Fibroblast of lung (primary cell): ENCODE results near the gene DIO1. TPM values are rescaled to one million over a fixed set of nuclear protein-coding genes. Genes with fewer than 3 reads are reported as not detected.

ENCODE experiments used
- DNase-seq, 2 donors: peaks; one replicate each; pipeline versions ENCODE4 v3.0.0 to v3.0.0-alpha.2; 2010; ENCODE audit warnings: low read depth in 2 of 2
- H2AFZ ChIP-seq: 2 replicates; pipeline ENCODE4 v1.5.1; 2012; ENCODE audit warnings: low read length, control low read depth, inconsistent platforms
- H3K27ac ChIP-seq: 2 replicates; pipeline ENCODE4 v1.5.1; 2011; ENCODE audit warnings: low read length, control low read depth; ENCODE audit not compliant: insufficient read depth
- H3K27me3 ChIP-seq: 2 replicates; pipeline ENCODE4 v1.5.1; 2011; ENCODE audit warnings: mild to moderate bottlenecking, low read length; ENCODE audit not compliant: control insufficient read depth, insufficient read depth
- H3K36me3 ChIP-seq: 2 replicates; pipeline ENCODE4 v1.5.1; 2011; ENCODE audit warnings: low read length; ENCODE audit not compliant: control insufficient read depth, insufficient read depth
- H3K4me1 ChIP-seq: 2 replicates; pipeline ENCODE4 v1.5.1; 2011; ENCODE audit warnings: low read length; ENCODE audit not compliant: control insufficient read depth, insufficient read depth; ENCODE audit errors: extremely low read depth
- H3K4me2 ChIP-seq: 2 replicates; pipeline ENCODE4 v1.5.1; 2011; ENCODE audit warnings: low read length, control low read depth; ENCODE audit not compliant: insufficient read depth; ENCODE audit errors: extremely low read depth
- H3K4me3 ChIP-seq, 4 experiments: fragments of 200-600 bp in 1 of 4; sonication (generic) in 1 of 4; replicated peaks in 1 of 4; 2 replicates each; pipeline ENCODE4 v1.5.1; 2011 to 2016; ENCODE audit warnings: low read length in 4 of 4, low read depth in 3 of 4, mild to moderate bottlenecking in 3 of 4, control low read depth in 2 of 4, inconsistent platforms in 1 of 4, mixed read lengths in 1 of 4; ENCODE audit not compliant: insufficient read depth in 1 of 4; ENCODE audit errors: control extremely low read depth in 1 of 4
- H3K79me2 ChIP-seq: 2 replicates; pipeline ENCODE4 v1.5.1; 2012; ENCODE audit warnings: mild to moderate bottlenecking, low read length, inconsistent platforms; ENCODE audit not compliant: control insufficient read depth, insufficient read depth
- H3K9ac ChIP-seq: 2 replicates; pipeline ENCODE4 v1.5.1; 2011; ENCODE audit warnings: mild to moderate bottlenecking, low read length, control low read depth; ENCODE audit not compliant: insufficient read depth
- H3K9me3 ChIP-seq: 2 replicates; pipeline ENCODE4 v1.5.1; 2012; ENCODE audit warnings: low read depth, low read length; ENCODE audit not compliant: control insufficient read depth, insufficient read depth
- H4K20me1 ChIP-seq: 2 replicates; pipeline ENCODE4 v1.5.1; 2011; ENCODE audit warnings: low read length; ENCODE audit not compliant: control insufficient read depth, insufficient read depth; ENCODE audit errors: extremely low read depth
- EZH2 ChIP-seq: IDR thresholded peaks from 2 replicates; pipeline ENCODE4 v1.5.1; 2012; ENCODE audit warnings: low read length, control low read depth, mild to moderate bottlenecking; ENCODE audit errors: missing control alignments
- polyA plus RNA-seq, 2 donors: library from polyadenylated mRNA; depleted of rRNA in 1 of 2; stranded (reverse) in 1 of 2; unstranded in 1 of 2; fragments of >200 nt; gene quantifications; 2 replicates each; pipeline ENCODE4 v1.2.1, GENCODE V29; 2011 to 2012; ENCODE audit warnings: missing spikeins in 1 of 2
- total RNA-seq: library from RNA; depleted of rRNA; stranded (reverse); fragments of >200 nt; gene quantifications from 2 replicates; pipeline ENCODE4 v1.2.1, GENCODE V29; 2014
- TF ChIP-seq, protein P1 (sequence below), 2 donors: IDR thresholded peaks in 1 of 2; conservative IDR thresholded peaks in 1 of 2; 1 replicate in 1 of 2; 2 replicates in 1 of 2; pipeline ENCODE4 v1.5.1; 2011 to 2012; ENCODE audit warnings: low read length in 2 of 2, control low read depth in 1 of 2, inconsistent platforms in 1 of 2, low read depth in 1 of 2, mild to moderate bottlenecking in 1 of 2

DIO1 gene
- total and polyA plus RNA-seq, 2 donors (not counting 1 experiment from before 2014, with no cell fraction given) = not detected

- H3K79me2 ChIP-seq = no peaks in the 10 kb centered on the region
- H3K27ac ChIP-seq = no peak overlapping the region
- H4K20me1 ChIP-seq = no peaks in the 10 kb centered on the region
- H3K27me3 ChIP-seq = no peaks in the 10 kb centered on the region
- H3K36me3 ChIP-seq = no peaks in the 10 kb centered on the region
- peaks cover 7% of the 10 kb centered on the region for H3K4me1 ChIP-seq
- H2AFZ ChIP-seq = no peak overlapping the region
- no peak for TF ChIP-seq EZH2
- TF ChIP-seq, protein P1, sequence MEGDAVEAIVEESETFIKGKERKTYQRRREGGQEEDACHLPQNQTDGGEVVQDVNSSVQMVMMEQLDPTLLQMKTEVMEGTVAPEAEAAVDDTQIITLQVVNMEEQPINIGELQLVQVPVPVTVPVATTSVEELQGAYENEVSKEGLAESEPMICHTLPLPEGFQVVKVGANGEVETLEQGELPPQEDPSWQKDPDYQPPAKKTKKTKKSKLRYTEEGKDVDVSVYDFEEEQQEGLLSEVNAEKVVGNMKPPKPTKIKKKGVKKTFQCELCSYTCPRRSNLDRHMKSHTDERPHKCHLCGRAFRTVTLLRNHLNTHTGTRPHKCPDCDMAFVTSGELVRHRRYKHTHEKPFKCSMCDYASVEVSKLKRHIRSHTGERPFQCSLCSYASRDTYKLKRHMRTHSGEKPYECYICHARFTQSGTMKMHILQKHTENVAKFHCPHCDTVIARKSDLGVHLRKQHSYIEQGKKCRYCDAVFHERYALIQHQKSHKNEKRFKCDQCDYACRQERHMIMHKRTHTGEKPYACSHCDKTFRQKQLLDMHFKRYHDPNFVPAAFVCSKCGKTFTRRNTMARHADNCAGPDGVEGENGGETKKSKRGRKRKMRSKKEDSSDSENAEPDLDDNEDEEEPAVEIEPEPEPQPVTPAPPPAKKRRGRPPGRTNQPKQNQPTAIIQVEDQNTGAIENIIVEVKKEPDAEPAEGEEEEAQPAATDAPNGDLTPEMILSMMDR (conservative IDR thresholded peaks at IDR 0.05 in 1 of 2, IDR thresholded peaks at IDR 0.05 in 1 of 2; ENCODE audit: low read depth in 1 of 2, low read length in 2 of 2) = no peak
- H3K9ac ChIP-seq = no peak overlapping the region
- H3K4me2 ChIP-seq = no peak overlapping the region
- H3K9me3 ChIP-seq = no peaks in the 10 kb centered on the region
- H3K4me3 ChIP-seq = no peak overlapping the region
- DNase-seq = no peak
Observed at GRCh38 chr1:53894644-53895043, 657 bp downstream of the DIO1 start.

DNA sequence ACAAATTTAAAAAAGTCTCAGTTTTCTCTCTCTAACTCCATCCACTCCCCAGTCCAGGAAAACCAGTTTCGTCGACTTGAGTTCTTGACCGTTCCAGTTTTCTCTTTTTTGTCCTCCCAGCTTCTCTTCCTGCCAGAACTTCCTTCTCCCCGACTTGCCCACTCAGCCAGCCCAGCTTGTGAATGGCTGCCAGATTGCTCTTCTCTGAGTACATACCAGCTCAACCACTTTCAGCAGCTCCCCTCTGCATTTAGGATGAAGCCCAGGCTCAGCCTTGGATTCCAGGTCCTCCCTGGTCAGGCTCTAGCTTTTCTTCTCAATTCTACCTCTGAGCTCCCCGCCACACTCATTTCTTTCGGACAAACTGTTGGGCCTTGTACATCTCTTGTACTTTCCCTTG, 1.4 kb downstream of the DIO1 start:
- H3K9ac ChIP-seq = no peak overlapping the region
- H2AFZ ChIP-seq = no peak overlapping the region
- H3K27ac ChIP-seq = no peak overlapping the region
- no peaks in the 10 kb centered on the region for H3K79me2 ChIP-seq
- no peaks in the 10 kb centered on the region for H4K20me1 ChIP-seq
- no peak overlapping the region for H3K4me2 ChIP-seq
- TF ChIP-seq, protein P1 (conservative IDR thresholded peaks at IDR 0.05 in 1 of 2, IDR thresholded peaks at IDR 0.05 in 1 of 2; ENCODE audit: low read depth in 1 of 2, low read length in 2 of 2) = no peak
- TF ChIP-seq EZH2 = no peak
- no peaks in the 10 kb centered on the region for H3K36me3 ChIP-seq
- H3K4me3 ChIP-seq = no peak overlapping the region
- DNase-seq = no peak
- H3K9me3 ChIP-seq = no peaks in the 10 kb centered on the region
- H3K27me3 ChIP-seq = no peaks in the 10 kb centered on the region
- H3K4me1 ChIP-seq = peaks cover 9% of the 10 kb centered on the region

- Histone ChIP-seq H2AFZ (peak overlapping the region; percentile 45), H3K79me2 (no peaks in the 10 kb centered on the region), H3K4me2 (peak overlapping the region; percentile 63), H3K27ac (peak overlapping the region; percentile 51), H3K36me3 (no peaks in the 10 kb centered on the region), H4K20me1 (no peaks in the 10 kb centered on the region), H3K9ac (no peak overlapping the region), H3K9me3 (no peaks in the 10 kb centered on the region), H3K4me1 (peaks cover 7% of the 10 kb centered on the region), H3K4me3 (no peak overlapping the region), H3K27me3 (no peaks in the 10 kb centered on the region)
- TF ChIP-seq, protein P1 (conservative IDR thresholded peaks at IDR 0.05 in 1 of 2, IDR thresholded peaks at IDR 0.05 in 1 of 2; ENCODE audit: low read depth in 1 of 2, low read length in 2 of 2) = no peak
- no peak for TF ChIP-seq EZH2
- DNase-seq = peak; percentile 87 to 92
Observed at GRCh38 chr1:53896635-53897229, 2.7 kb downstream of the DIO1 start.
